GM18909 (cell line): Measurements from ENCODE around the gene SMCO4.
"Not testable (repeated sequence)": the region's sequence is repeated elsewhere in the genome, so short reads cannot be mapped to it uniquely, and the experiment has no call there.

Experiments used
- ATAC-seq: cut with Tn5 transposase; IDR thresholded peaks from one replicate; pipeline ENCODE4 v1.9.1; 2021; ENCODE audit warnings: mild to moderate bottlenecking; ENCODE audit not compliant: unreplicated experiment, poor library complexity

The SMCO4 gene

GRCh38 chr11:93481279-93481678 is 61.9 kb downstream of the SMCO4 start:
- no peak for ATAC-seq

GRCh38 chr11:93480756-93481155 is 62.4 kb downstream of the SMCO4 start:
- ATAC-seq: no peak

GRCh38 chr11:93480256-93480655 is 62.9 kb downstream of the SMCO4 start:
- ATAC-seq: no peak

GRCh38 chr11:93478841-93479240 is 64.3 kb downstream of the SMCO4 start:
- no peak for ATAC-seq

GRCh38 chr11:93477684-93478234 is 65.4 kb downstream of the SMCO4 start:
- no peak for ATAC-seq

- no peak for ATAC-seq
Observed at GRCh38 chr11:93476796-93477195, 66.4 kb downstream of the SMCO4 start.

- ATAC-seq: no peak
Observed at GRCh38 chr11:93474123-93474522, 69.1 kb downstream of the SMCO4 start.

GRCh38 chr11:93468290-93468689 is 74.9 kb downstream of the SMCO4 start:
- ATAC-seq: no peak

GRCh38 chr11:93467054-93467453 is 76.1 kb downstream of the SMCO4 start:
- ATAC-seq: no peak

GRCh38 chr11:93464927-93465540 is 78.2 kb downstream of the SMCO4 start:
- no peak for ATAC-seq

- ATAC-seq: not testable (repeated sequence)
Observed at GRCh38 chr11:93463666-93464065, 79.5 kb downstream of the SMCO4 start.

- ATAC-seq: no peak
Observed at GRCh38 chr11:93458286-93458685, 84.9 kb downstream of the SMCO4 start.

- no peak for ATAC-seq
Observed at GRCh38 chr11:93444617-93445073, 98.5 kb downstream of the SMCO4 start.

- ATAC-seq: not testable (repeated sequence)
Observed at GRCh38 chr11:93443232-93443631, 100.0 kb downstream of the SMCO4 start.

- no peak for ATAC-seq
Observed at GRCh38 chr11:93432247-93432646, 110.9 kb downstream of the SMCO4 start.
